Measurements from ENCODE around the gene ACIN1.

The ACIN1 gene

GRCh38 chr14:23125011-23125410 is 30.1 kb upstream of the ACIN1 start:
- TF ChIP-seq CTCF (conservative IDR thresholded peaks at IDR 0.05; ENCODE audit: control insufficient read depth, insufficient read depth, low read depth, low read length): no peak

GRCh38 chr14:23124337-23124954 is 29.5 kb upstream of the ACIN1 start:
- TF ChIP-seq CTCF (conservative IDR thresholded peaks at IDR 0.05; ENCODE audit: control insufficient read depth, insufficient read depth, low read depth, low read length): no peak
- DNase-seq (ENCODE audit: low read depth): no peak
- H3K4me3 ChIP-seq (ENCODE audit: control insufficient read depth, low read depth, low read length): no peak overlapping the region

More at GRCh38 chr14:23125011-23125410, 30.1 kb upstream of the ACIN1 start:
- no peak overlapping the region for H3K4me3 ChIP-seq (ENCODE audit: control insufficient read depth, low read depth, low read length)
- no peak for DNase-seq (ENCODE audit: low read depth)

GRCh38 chr14:23123419-23123818 is 28.5 kb upstream of the ACIN1 start:
- no peak for DNase-seq (ENCODE audit: low read depth)
- no peak overlapping the region for H3K4me3 ChIP-seq (ENCODE audit: control insufficient read depth, low read depth, low read length)
- TF ChIP-seq CTCF (conservative IDR thresholded peaks at IDR 0.05; ENCODE audit: control insufficient read depth, insufficient read depth, low read depth, low read length): no peak

GRCh38 chr14:23122086-23122485 is 27.1 kb upstream of the ACIN1 start:
- no peak overlapping the region for H3K4me3 ChIP-seq (ENCODE audit: control insufficient read depth, low read depth, low read length)
- TF ChIP-seq CTCF (conservative IDR thresholded peaks at IDR 0.05; ENCODE audit: control insufficient read depth, insufficient read depth, low read depth, low read length): no peak
- no peak for DNase-seq (ENCODE audit: low read depth)

- TF ChIP-seq CTCF (conservative IDR thresholded peaks at IDR 0.05; ENCODE audit: control insufficient read depth, insufficient read depth, low read depth, low read length): no peak
- H3K4me3 ChIP-seq (ENCODE audit: control insufficient read depth, low read depth, low read length): no peak overlapping the region
- DNase-seq (ENCODE audit: low read depth): peak; percentile 62
Measured at GRCh38 chr14:23121361-23121771, 26.4 kb upstream of the ACIN1 start.

GRCh38 chr14:23120541-23121251 is 25.8 kb upstream of the ACIN1 start:
- DNase-seq (ENCODE audit: low read depth): peak; percentile 82
- H3K4me3 ChIP-seq (ENCODE audit: control insufficient read depth, low read depth, low read length): no peak overlapping the region
- peak; percentile 100 for TF ChIP-seq CTCF (conservative IDR thresholded peaks at IDR 0.05; ENCODE audit: control insufficient read depth, insufficient read depth, low read depth, low read length)

Data from fibroblast of mammary gland (primary cell).